Kidney (tissue), 14 donors: ENCODE data around the gene CCDC30. TPM values are rescaled to one million over a fixed set of nuclear protein-coding genes. Genes with fewer than 3 reads are reported as not detected.

Experiments
- DNase-seq, 5 donors: peaks; one replicate each; pipeline ENCODE4 v3.0.0-alpha.2; 2013 to 2020
- FAIRE-seq: peaks from 2 replicates; lab custom pipeline; 2012; peaks lifted over from hg19 to GRCh38; lab: Jason Lieb, UNC
- H3K27ac ChIP-seq, 2 donors: one replicate each; pipeline ENCODE4 v1.7.0; 2013; ENCODE audit warnings: low read depth in 2 of 2, low read length in 2 of 2, inconsistent platforms in 1 of 2
- H3K27me3 ChIP-seq: one replicate; pipeline ENCODE4 v1.7.1; 2013; ENCODE audit warnings: low read length, inconsistent platforms; ENCODE audit not compliant: control insufficient read depth, insufficient read depth
- H3K36me3 ChIP-seq, 3 donors: one replicate each; pipeline versions ENCODE4 v1.7.0 to v1.7.1; 2013; ENCODE audit warnings: low read length in 3 of 3, control low read depth in 1 of 3, inconsistent platforms in 1 of 3; ENCODE audit not compliant: insufficient read depth in 3 of 3, control insufficient read depth in 2 of 3
- H3K4me1 ChIP-seq, 3 donors: one replicate each; pipeline versions ENCODE4 v1.7.0 to v1.7.1; 2013; ENCODE audit warnings: low read length in 3 of 3, inconsistent platforms in 1 of 3, low read depth in 1 of 3; ENCODE audit not compliant: control insufficient read depth in 2 of 3, insufficient read depth in 2 of 3
- H3K4me3 ChIP-seq, 3 donors: one replicate each; pipeline versions ENCODE4 v1.7.0 to v1.8.1; 2013; ENCODE audit warnings: low read length in 3 of 3, control low read depth in 1 of 3, inconsistent platforms in 1 of 3
- H3K9ac ChIP-seq, 3 donors: one replicate each; pipeline versions ENCODE4 v1.7.0 to v1.7.1; 2013; ENCODE audit warnings: low read length in 3 of 3, control low read depth in 1 of 3, inconsistent platforms in 1 of 3
- H3K9me3 ChIP-seq, 3 donors: one replicate each; pipeline versions ENCODE4 v1.7.0 to v1.7.1; 2013; ENCODE audit warnings: low read length in 3 of 3, control low read depth in 1 of 3, inconsistent platforms in 1 of 3; ENCODE audit not compliant: control insufficient read depth in 2 of 3, insufficient read depth in 1 of 3
- intact Hi-C: fragments of 100-400 bp; cut with DNase I; formaldehyde crosslinking; loops from one replicate; pipeline ENCODE4 v1.11.1; 2022
- polyA plus RNA-seq: library from polyadenylated mRNA; stranded (reverse); fragments of 350-450 nt; fragmentation: Illumina TruSeq; extraction: RNeasy Lipid Tissue Mini Kit (QIAGEN cat#74804); gene quantifications from one replicate; pipeline ENCODE4 v1.2.3, GENCODE V29; 2014; ENCODE audit warnings: low read depth, low replicate concordance; ENCODE audit not compliant: insufficient read depth
- total RNA-seq: library from RNA; stranded (reverse); fragmentation: NEBNext Ultra II Directional; extraction: Animal tissue kit (Norgen Biotek cat#: 25700); gene quantifications from one replicate; pipeline ENCODE4 v1.2.1, GENCODE V29; 2021
- TF ChIP-seq, protein P1 (sequence below): IDR thresholded peaks from 3 replicates; pipeline ENCODE4 v1.5.1; 2012; ENCODE audit warnings: mild to moderate bottlenecking, moderate library complexity, borderline replicate concordance; ENCODE audit not compliant: insufficient read depth; ENCODE audit errors: extremely low read depth
- donor health status: control.
- donor health status: control.
- donor health status: control.
- donor health status: control.
- donor health status: control.
- donor health status: DM: yes; HTN: yes; CAD: no.
- donor health status: Normal renal cell carcinoma (clear cell type).

Gene CCDC30
- total and polyA plus RNA-seq, 2 donors from 2014 or later = 4.9 to 18.0 TPM

DNA sequence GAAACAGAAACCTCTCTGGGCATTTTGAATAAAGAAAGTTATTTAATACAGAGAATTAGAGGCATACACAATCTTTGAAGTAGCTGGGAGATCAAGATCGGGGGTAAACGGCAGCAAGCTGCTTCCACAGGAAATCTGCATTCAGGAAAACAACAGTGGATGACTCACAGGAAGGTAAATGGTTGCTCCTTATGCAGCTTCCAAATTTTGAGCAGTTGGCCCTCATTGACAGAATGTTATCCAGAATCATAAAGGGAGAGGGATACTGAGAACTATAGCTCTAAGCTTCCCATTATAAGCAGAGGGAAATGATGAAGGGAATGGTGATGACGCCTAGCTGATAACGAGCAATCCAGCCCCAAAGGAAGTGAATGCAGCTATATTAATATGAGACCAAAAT is 35.8 kb upstream of the CCDC30 start:
- FAIRE-seq (no peak), DNase-seq (no peak)
- TF ChIP-seq, protein P1, sequence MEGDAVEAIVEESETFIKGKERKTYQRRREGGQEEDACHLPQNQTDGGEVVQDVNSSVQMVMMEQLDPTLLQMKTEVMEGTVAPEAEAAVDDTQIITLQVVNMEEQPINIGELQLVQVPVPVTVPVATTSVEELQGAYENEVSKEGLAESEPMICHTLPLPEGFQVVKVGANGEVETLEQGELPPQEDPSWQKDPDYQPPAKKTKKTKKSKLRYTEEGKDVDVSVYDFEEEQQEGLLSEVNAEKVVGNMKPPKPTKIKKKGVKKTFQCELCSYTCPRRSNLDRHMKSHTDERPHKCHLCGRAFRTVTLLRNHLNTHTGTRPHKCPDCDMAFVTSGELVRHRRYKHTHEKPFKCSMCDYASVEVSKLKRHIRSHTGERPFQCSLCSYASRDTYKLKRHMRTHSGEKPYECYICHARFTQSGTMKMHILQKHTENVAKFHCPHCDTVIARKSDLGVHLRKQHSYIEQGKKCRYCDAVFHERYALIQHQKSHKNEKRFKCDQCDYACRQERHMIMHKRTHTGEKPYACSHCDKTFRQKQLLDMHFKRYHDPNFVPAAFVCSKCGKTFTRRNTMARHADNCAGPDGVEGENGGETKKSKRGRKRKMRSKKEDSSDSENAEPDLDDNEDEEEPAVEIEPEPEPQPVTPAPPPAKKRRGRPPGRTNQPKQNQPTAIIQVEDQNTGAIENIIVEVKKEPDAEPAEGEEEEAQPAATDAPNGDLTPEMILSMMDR = no peak
- Histone ChIP-seq H3K27ac (no peak overlapping the region), H3K9ac (no peak overlapping the region), H3K36me3 (peaks cover 0 to 2% (median 0%) of the 10 kb centered on the region in 3 donors), H3K9me3 (no peaks in the 10 kb centered on the region), H3K27me3 (no peaks in the 10 kb centered on the region), H3K4me1 (no peaks in the 10 kb centered on the region), H3K4me3 (no peak overlapping the region)
- intact Hi-C loops = no loop called here

DNA sequence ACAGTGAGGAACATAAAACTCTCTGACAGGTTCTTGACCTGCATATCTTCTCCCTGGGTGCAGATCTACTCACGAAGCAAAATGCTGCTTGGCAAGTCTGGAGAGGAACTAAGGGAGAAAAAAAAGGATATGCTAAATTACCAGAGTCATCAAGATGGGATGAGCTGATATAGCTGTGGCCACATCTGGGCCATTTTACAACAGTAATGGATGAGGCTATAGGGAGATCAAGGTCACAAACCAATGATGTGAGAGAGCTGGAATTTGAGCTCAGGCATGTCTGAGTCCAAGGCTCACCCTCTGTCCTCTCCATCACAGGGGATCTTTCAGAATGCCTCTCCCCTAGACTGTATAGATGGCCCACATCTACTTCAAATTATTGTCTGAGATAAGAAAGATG is 33.5 kb upstream of the CCDC30 start:
- TF ChIP-seq, protein P1 = no peak
- FAIRE-seq (no peak), DNase-seq (no peak)
- Histone ChIP-seq H3K36me3 (peaks cover 0 to 4% (median 0%) of the 10 kb centered on the region in 3 donors), H3K4me3 (no peak overlapping the region), H3K27ac (no peak overlapping the region), H3K27me3 (no peaks in the 10 kb centered on the region), H3K4me1 (no peaks in the 10 kb centered on the region), H3K9ac (no peak overlapping the region), H3K9me3 (no peaks in the 10 kb centered on the region)
- intact Hi-C loops = no loop called here

DNA sequence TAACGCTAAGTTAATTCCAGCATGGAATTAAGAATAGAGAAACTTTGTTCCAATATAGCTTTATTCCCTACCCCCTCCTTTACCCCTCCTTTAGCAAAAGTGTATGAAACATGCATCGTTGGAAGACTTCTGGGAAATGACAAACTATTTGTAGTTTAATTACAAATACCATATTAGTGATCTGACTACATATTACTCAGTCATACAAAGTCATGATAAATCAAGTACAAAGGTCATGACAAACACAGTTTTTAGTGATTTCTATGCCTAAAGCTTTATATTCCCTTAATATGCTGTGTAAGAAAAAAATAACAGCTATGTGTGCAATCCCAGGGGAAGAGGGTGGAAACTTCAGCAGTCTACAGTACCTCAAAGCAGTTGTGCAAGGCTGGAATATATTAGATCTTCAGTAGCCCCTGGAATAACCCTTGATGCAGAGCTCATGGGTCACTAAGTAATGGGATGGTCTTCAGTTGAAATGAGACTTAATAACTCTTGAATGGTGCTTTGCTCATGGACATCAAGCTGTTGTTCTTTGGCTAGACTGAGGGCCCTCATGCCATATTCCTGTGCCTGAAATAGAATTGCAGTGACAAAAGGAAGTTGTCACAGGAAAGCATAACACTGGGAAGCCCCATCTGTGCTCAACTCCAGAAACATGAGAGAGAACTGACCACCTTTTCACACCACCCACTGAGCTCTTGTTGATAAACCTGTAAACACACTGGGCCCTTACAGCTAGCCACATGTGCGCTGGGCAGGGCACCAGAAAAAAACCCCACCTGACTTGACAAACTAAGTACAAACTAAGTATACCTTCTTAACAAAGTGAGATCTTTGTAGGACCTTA is 32.6 kb upstream of the CCDC30 start:
- no peak overlapping the region for H3K9ac ChIP-seq
- no peak overlapping the region for H3K27ac ChIP-seq
- H3K4me3 ChIP-seq = no peak overlapping the region
- no peaks in the 10 kb centered on the region for H3K4me1 ChIP-seq
- intact Hi-C loops = no loop called here
- H3K27me3 ChIP-seq = no peaks in the 10 kb centered on the region
- TF ChIP-seq, protein P1 = no peak
- DNase-seq (no peak), FAIRE-seq (no peak)
- peaks cover 0 to 8% (median 6%) of the 10 kb centered on the region in 3 donors for H3K36me3 ChIP-seq
- no peaks in the 10 kb centered on the region for H3K9me3 ChIP-seq
